IMR-90 (cell line): ENCODE results near the gene TRAF3IP1. TPM values are rescaled to one million over a fixed set of nuclear protein-coding genes. Genes with fewer than 3 reads are reported as not detected.

ENCODE experiments used
- ATAC-seq: fragments of 200-7000 bp; cut with Tn5 transposase; 2 replicates; pipeline ENCODE4 v1.9.1; 2020; ENCODE audit warnings: low read depth, mild to moderate bottlenecking, moderate library complexity
- BruUV-seq: library from RNA; stranded (reverse); fragments of 400-500 nt; replicated peaks from 2 replicates; lab custom pipeline; 2021; lab: Mats Ljungman, UMichigan
- CTCF ChIA-PET: fragments of 300-600 bp; formaldehyde crosslinking; extraction: SDS; loops from one replicate; lab custom pipeline; 2021; ENCODE audit warnings: antibody characterized with exemption; lab: Yijun Ruan, JAX
- POLR2A ChIA-PET: fragments of 300-600 bp; sonication (Branson Sonifier 250); formaldehyde crosslinking; loops from one replicate; lab custom pipeline; 2022; ENCODE audit warnings: antibody characterized with exemption; ENCODE audit not compliant: unreplicated experiment; lab: Charles Lee
- DNase-seq: peaks from one replicate; pipeline ENCODE4 v3.0.0; 2013
- H2AFZ ChIP-seq: replicated peaks from 2 replicates; pipeline ENCODE3; 2013; ENCODE audit warnings: low read length, mild to moderate bottlenecking; ENCODE audit not compliant: poor library complexity
- H2AK5ac ChIP-seq: 2 replicates; pipeline ENCODE4 v1.6.1; 2013; ENCODE audit warnings: low read depth, low read length, inconsistent platforms
- H2AK9ac ChIP-seq: replicated peaks from 2 replicates; pipeline ENCODE3; 2013; ENCODE audit warnings: mild to moderate bottlenecking, low read depth, low read length, moderate library complexity; ENCODE audit not compliant: poor library complexity
- H2BK120ac ChIP-seq: 2 replicates; pipeline ENCODE4 v1.6.1; 2013; ENCODE audit warnings: low read depth, low read length, inconsistent platforms
- H2BK15ac ChIP-seq: 3 replicates; pipeline ENCODE4 v1.6.1; 2013; ENCODE audit warnings: low read depth, low read length, inconsistent platforms
- H2BK20ac ChIP-seq: 2 replicates; pipeline ENCODE4 v1.6.1; 2013; ENCODE audit warnings: low read depth, mild to moderate bottlenecking, inconsistent platforms, low read length, moderate library complexity
- H2BK5ac ChIP-seq: 2 replicates; pipeline ENCODE4 v1.6.1; 2013; ENCODE audit warnings: mild to moderate bottlenecking, low read depth, low read length, inconsistent platforms; ENCODE audit not compliant: poor library complexity, severe bottlenecking
- H3K14ac ChIP-seq: replicated peaks from 2 replicates; pipeline ENCODE4 v1.6.1; 2013; ENCODE audit warnings: low read depth, low read length, inconsistent platforms
- H3K18ac ChIP-seq: 2 replicates; pipeline ENCODE4 v1.6.1; 2013; ENCODE audit warnings: low read depth, low read length, control low read depth
- H3K23ac ChIP-seq: 2 replicates; pipeline ENCODE4 v1.6.1; 2013; ENCODE audit warnings: low read depth, low read length, inconsistent platforms
- H3K27ac ChIP-seq: 2 replicates; pipeline ENCODE4 v1.5.1; 2013; ENCODE audit warnings: mild to moderate bottlenecking, control low read depth, low read length; ENCODE audit not compliant: insufficient read depth
- H3K27me3 ChIP-seq: 2 replicates; pipeline ENCODE4 v1.6.1; 2013; ENCODE audit warnings: low read length; ENCODE audit not compliant: control insufficient read depth, insufficient read depth
- H3K36me3 ChIP-seq: 2 replicates; pipeline ENCODE4 v1.6.1; 2013; ENCODE audit warnings: low read length, mixed read lengths; ENCODE audit not compliant: control insufficient read depth, insufficient read depth
- H3K4ac ChIP-seq: 2 replicates; pipeline ENCODE4 v1.6.1; 2013; ENCODE audit warnings: low read depth, low read length, inconsistent platforms
- H3K4me1 ChIP-seq: 2 replicates; pipeline ENCODE4 v1.6.1; 2013; ENCODE audit warnings: low read length, mixed read lengths; ENCODE audit not compliant: control insufficient read depth, insufficient read depth
- H3K4me2 ChIP-seq: 2 replicates; pipeline ENCODE4 v1.6.1; 2013; ENCODE audit warnings: low read depth, mild to moderate bottlenecking, control low read depth, low read length, moderate library complexity
- H3K4me3 ChIP-seq: 2 replicates; pipeline ENCODE4 v1.5.1; 2013; ENCODE audit warnings: low read depth, mild to moderate bottlenecking, control low read depth, low read length, moderate library complexity; ENCODE audit not compliant: insufficient read depth
- H3K56ac ChIP-seq: 2 replicates; pipeline ENCODE4 v1.6.1; 2013; ENCODE audit warnings: low read length, inconsistent platforms; ENCODE audit not compliant: insufficient read depth; ENCODE audit errors: extremely low read depth
- H3K79me1 ChIP-seq, 2 experiments: 2 replicates each; pipeline ENCODE4 v1.6.1; 2013; ENCODE audit warnings: low read length in 2 of 2, inconsistent platforms in 1 of 2, low read depth in 1 of 2
- H3K9ac ChIP-seq: 2 replicates; pipeline ENCODE4 v1.6.1; 2013; ENCODE audit warnings: low read depth, low read length, control low read depth
- H3K9me1 ChIP-seq: 2 replicates; pipeline ENCODE4 v1.6.1; 2013; ENCODE audit warnings: low read length, inconsistent platforms; ENCODE audit not compliant: insufficient read depth
- H3K9me3 ChIP-seq: 2 replicates; pipeline ENCODE4 v1.6.1; 2013; ENCODE audit warnings: low read length; ENCODE audit not compliant: control insufficient read depth, insufficient read depth
- H4K20me1 ChIP-seq: 2 replicates; pipeline ENCODE4 v1.6.1; 2013; ENCODE audit warnings: low read length, inconsistent platforms; ENCODE audit not compliant: insufficient read depth
- H4K5ac ChIP-seq: 2 replicates; pipeline ENCODE4 v1.6.1; 2013; ENCODE audit warnings: mild to moderate bottlenecking, low read depth, low read length, control low read depth
- H4K8ac ChIP-seq, 2 experiments: 2 replicates each; pipeline ENCODE4 v1.6.1; 2013; ENCODE audit warnings: low read depth in 2 of 2, low read length in 2 of 2, control low read depth in 1 of 2, inconsistent platforms in 1 of 2
- H4K91ac ChIP-seq: 2 replicates; pipeline ENCODE4 v1.6.1; 2013; ENCODE audit warnings: low read depth, low read length, inconsistent platforms; ENCODE audit not compliant: insufficient read depth
- CEBPB ChIP-seq: IDR thresholded peaks from 2 replicates; pipeline ENCODE4 v1.6.1; 2012; ENCODE audit warnings: low read depth, low read length, improper control_type of control experiment
- CHD1 ChIP-seq: IDR thresholded peaks from 2 replicates; pipeline ENCODE4 v1.6.1; 2012; ENCODE audit warnings: low read depth, low read length, improper control_type of control experiment
- CTCF ChIP-seq: conservative IDR thresholded peaks from 2 replicates; pipeline ENCODE4 v1.5.1; 2012; ENCODE audit warnings: mild to moderate bottlenecking, low read depth, low read length, improper control_type of control experiment
- MAFK ChIP-seq: IDR thresholded peaks from 2 replicates; pipeline ENCODE4 v1.6.1; 2012; ENCODE audit warnings: low read depth, low read length, improper control_type of control experiment
- MAZ ChIP-seq: IDR thresholded peaks from 2 replicates; pipeline ENCODE4 v1.6.1; 2012; ENCODE audit warnings: low read depth, mild to moderate bottlenecking, low read length, improper control_type of control experiment, moderate library complexity, borderline replicate concordance
- POLR2A ChIP-seq: IDR thresholded peaks from 2 replicates; pipeline ENCODE4 v1.6.1; 2012; ENCODE audit warnings: mild to moderate bottlenecking, low read depth, low read length
- RFX5 ChIP-seq: IDR thresholded peaks from 2 replicates; pipeline ENCODE4 v1.8.0; 2012; ENCODE audit warnings: low read depth, mild to moderate bottlenecking, low read length, moderate library complexity
- SMC3 ChIP-seq: fragments of 150-350 bp; IDR thresholded peaks from 2 replicates; pipeline ENCODE4 v1.6.1; 2016; ENCODE audit warnings: low read depth, mild to moderate bottlenecking, antibody characterized with exemption, low read length, moderate library complexity
- WGBS, 2 experiments: methylation state at CpG; one replicate each; pipeline versions ENCODE4 v1.1.5 to v1.1.7; 2013; ENCODE audit warnings: missing lambda C conversion rate in 2 of 2; ENCODE audit not compliant: insufficient read length in 1 of 2; ENCODE audit errors: extremely low coverage in 2 of 2; 5-methylcytosine and 5-hydroxymethylcytosine counted together
- dilution Hi-C: fragments of 300-500 bp; cut with HindIII; formaldehyde crosslinking; loops from one replicate; pipeline ENCODE4 v1.14.3; 2018; ENCODE audit warnings: low sequenced_read_pairs; ENCODE audit not compliant: unreplicated experiment
- in situ Hi-C: fragments of 300-500 bp; cut with MboI; formaldehyde crosslinking; loops from 3 replicates; pipeline ENCODE4 v1.14.3; 2019; ENCODE audit warnings: low sequenced_read_pairs, inconsistent platforms, mixed read lengths
- intact Hi-C: fragments of 100-400 bp; cut with micrococcal nuclease; formaldehyde crosslinking; loops from 2 replicates; pipeline ENCODE4 v1.10.0; 2022
- polyA plus RNA-seq, 3 experiments: library from polyadenylated mRNA; depleted of rRNA; stranded (reverse); fragments of >200 nt; gene quantifications; 2 replicates each; pipeline ENCODE4 v1.2.3, GENCODE V29; 2012; ENCODE audit warnings: low replicate concordance in 1 of 3
- total RNA-seq: library from RNA; depleted of rRNA; stranded (reverse); fragments of >200 nt; gene quantifications from 2 replicates; pipeline ENCODE4 v1.2.3, GENCODE V29; 2012

The TRAF3IP1 gene
- total and polyA plus RNA-seq, 2 of the 4 experiments (the other 2 are of a cell fraction), result 5.9 to 8.3 TPM

GRCh38 chr2:238330391-238330790, 10.1 kb downstream of the TRAF3IP1 start:
- H4K20me1 ChIP-seq, result no peaks in the 10 kb centered on the region; the same call in none of the 2 replicates
- ATAC-seq (no peak), DNase-seq (no peak)
- no peak overlapping the region for H3K27ac ChIP-seq
- no peak overlapping the region for H2BK20ac ChIP-seq
- POLR2A ChIA-PET, result no interaction called here
- H2AK9ac ChIP-seq, result no peak overlapping the region
- no peak overlapping the region for H3K14ac ChIP-seq
- H3K4me2 ChIP-seq, result no peak overlapping the region
- H3K9me3 ChIP-seq, result no peaks in the 10 kb centered on the region
- no peak for TF ChIP-seq CTCF
- TF ChIP-seq POLR2A, result no peak
- no peak for TF ChIP-seq SMC3
- TF ChIP-seq MAFK, result no peak
- no peak for TF ChIP-seq CEBPB
- no peak for TF ChIP-seq CHD1
- TF ChIP-seq MAZ, result no peak
- no peak for TF ChIP-seq RFX5
- CTCF ChIA-PET, result no interaction called here
- H4K8ac ChIP-seq, result no peak overlapping the region
- no peak overlapping the region for H2BK15ac ChIP-seq
- H3K18ac ChIP-seq, result no peak overlapping the region
- BruUV-seq, result no TSS peak
- no peak overlapping the region for H3K23ac ChIP-seq
- no peaks in the 10 kb centered on the region for H3K4me1 ChIP-seq
- H2AK5ac ChIP-seq, result no peak overlapping the region
- no peak overlapping the region for H4K91ac ChIP-seq
- H3K79me1 ChIP-seq, result peaks cover 27 to 48% of the 10 kb centered on the region in 2 experiments
- peaks cover 32% of the 10 kb centered on the region for H3K36me3 ChIP-seq
- H3K56ac ChIP-seq, result no peak overlapping the region
- dilution Hi-C loops (no loop called here), in situ Hi-C loops (no loop called here), intact Hi-C loops (no loop called here)
- H2BK5ac ChIP-seq, result no peak overlapping the region
- H2BK120ac ChIP-seq, result no peak overlapping the region
- WGBS, 2 experiments, result 96% methylated on average over 3 of the region's 9 CpGs; no CpG with 5 or more reads in 1 of the 2 experiments
- H3K9me1 ChIP-seq, result peaks cover 10% of the 10 kb centered on the region
- H3K27me3 ChIP-seq, result no peaks in the 10 kb centered on the region
- H4K5ac ChIP-seq, result no peak overlapping the region
- no peak overlapping the region for H3K4me3 ChIP-seq
- no peak overlapping the region for H3K4ac ChIP-seq
- H3K9ac ChIP-seq, result no peak overlapping the region
- H2AFZ ChIP-seq, result no peak overlapping the region
